Measurements from ENCODE around the gene GASK1B.

Gene GASK1B

DNA sequence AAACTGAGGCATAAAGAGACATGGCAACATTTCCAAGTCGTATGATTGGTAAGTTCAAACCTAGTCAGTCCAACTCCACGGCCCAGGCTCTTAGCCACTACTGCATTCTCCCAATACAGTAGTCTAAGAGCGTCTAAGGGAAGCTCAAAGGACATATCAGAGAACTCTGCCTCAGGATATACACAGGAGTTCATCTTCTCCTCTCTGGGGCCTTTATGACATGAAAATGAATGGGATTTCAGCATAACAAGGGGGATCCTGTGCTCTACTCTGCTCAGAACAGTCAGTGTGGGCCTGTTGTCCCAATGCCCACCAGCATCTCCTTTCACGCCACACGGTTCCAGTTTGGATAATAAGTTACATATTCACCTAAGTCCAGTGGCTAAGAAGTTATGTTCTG is 4.2 kb downstream of the GASK1B start:
- Mint-ChIP-seq H3K9me3 (no peaks in the 10 kb centered on the region), H3K4me3 (no peak overlapping the region), H3K36me3 (no peaks in the 10 kb centered on the region), H3K4me1 (no peaks in the 10 kb centered on the region), H3K27ac (no peak overlapping the region)
- no peak for DNase-seq (ENCODE audit: low spot score in 2 of 2)
- no peak for ATAC-seq

DNA sequence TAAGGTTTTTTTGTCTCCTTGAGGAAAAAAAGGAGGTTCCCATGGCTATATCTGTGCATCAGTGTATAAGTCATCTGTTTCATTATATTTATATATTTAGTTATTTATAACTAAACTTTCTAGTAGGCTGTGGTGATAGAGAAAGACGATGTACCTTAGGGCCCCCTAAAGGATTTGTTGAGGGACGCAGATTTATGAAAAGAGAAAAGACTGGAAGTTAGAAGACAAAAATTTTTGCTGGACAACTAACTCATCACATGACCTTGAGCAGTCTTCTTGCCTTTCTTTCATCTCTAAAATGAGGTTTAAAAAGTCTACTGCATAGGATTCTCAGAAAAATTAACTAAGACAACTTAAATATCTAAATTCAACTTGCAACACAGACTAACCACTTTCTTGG is 6.1 kb downstream of the GASK1B start:
- ATAC-seq (no peak), DNase-seq (ENCODE audit: low spot score in 2 of 2) (no peak)
- H3K27ac Mint-ChIP-seq: no peak overlapping the region
- no peaks in the 10 kb centered on the region for H3K9me3 Mint-ChIP-seq
- H3K4me3 Mint-ChIP-seq: no peak overlapping the region
- H3K36me3 Mint-ChIP-seq: no peaks in the 10 kb centered on the region
- H3K4me1 Mint-ChIP-seq: no peaks in the 10 kb centered on the region

DNA sequence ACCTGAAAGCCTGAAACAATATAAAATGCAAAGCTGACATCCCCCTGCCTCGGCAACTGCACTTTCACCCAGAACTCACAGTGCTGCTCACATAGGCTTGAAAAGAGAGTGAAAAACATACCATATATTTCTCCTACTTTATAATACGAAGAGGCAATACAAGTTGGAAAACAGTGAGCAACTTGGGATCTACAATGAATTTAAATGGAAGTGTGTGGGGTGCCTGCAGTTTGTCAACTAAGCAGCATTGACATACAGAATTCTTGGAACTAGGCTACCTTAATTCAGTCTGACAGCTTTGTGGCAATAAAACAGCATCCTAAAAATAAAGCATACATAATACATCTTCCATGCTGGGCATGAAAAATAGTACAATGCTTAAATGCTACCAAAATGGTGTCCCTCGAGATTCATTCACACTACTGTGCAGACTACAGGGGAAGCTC is 8.0 kb downstream of the GASK1B start:
- Mint-ChIP-seq H3K36me3 (no peaks in the 10 kb centered on the region), H3K4me3 (no peak overlapping the region), H3K4me1 (no peaks in the 10 kb centered on the region), H3K27ac (no peak overlapping the region), H3K9me3 (no peaks in the 10 kb centered on the region)
- no peak for ATAC-seq
- DNase-seq (ENCODE audit: low spot score in 2 of 2): no peak

DNA sequence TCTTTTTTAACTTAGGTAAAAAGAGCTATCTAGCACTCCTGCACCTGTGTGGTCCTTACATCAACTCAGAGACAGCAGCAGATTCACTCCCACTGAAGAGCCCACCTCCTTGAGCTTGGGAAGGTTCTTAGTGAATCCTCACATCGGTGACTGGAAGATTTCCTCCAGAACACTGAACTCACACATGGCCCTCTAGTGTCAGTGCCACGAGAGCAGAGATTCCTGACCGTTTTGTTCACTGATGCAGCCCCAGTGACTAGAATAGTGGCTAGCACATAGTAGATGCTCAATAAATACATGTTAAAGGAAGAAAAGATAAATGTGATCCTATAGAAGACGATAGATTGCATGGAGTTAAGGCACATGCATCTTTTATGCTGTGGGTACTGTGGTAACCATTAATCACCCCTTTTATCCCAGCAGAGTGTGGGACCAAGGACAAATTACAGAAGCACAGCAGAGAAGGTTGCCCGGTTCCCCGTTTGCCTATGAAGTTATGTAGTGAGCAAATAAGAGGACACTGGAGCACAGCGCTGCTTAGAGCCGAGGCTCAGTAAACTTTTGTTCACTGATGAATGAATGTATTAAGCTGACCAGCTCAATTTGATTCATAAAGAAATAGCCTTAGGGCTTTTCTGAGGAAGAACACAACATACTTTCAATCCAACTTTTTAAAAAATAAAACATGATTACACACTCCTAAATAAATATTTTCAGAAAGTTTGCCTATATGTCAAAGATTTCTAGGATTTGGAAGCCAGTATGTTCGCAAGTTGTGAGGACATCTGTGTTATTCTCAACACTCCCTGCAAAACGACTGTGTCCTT is 8.7 kb downstream of the GASK1B start:
- no peaks in the 10 kb centered on the region for H3K4me1 Mint-ChIP-seq
- H3K36me3 Mint-ChIP-seq: no peaks in the 10 kb centered on the region

DNA sequence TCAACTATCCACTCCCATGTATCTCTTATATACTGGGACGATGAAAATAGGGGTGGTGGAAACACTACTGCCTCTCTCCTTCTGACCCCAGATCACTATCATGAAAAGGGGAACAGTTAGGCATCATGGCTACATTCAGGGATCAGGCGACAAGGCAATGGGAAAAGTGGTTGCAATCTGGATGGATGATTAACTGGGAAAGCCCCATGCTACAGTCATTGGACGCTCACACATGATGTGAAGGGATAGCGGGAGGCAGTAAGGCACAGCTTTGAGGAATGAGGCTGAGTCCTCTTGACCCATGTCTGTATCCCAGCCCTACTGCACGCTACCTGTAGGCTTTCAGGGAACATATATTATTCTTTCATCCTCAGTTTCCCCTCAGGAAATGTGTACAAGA is 10.2 kb downstream of the GASK1B start:
- no peak for DNase-seq (ENCODE audit: low spot score in 2 of 2)
- ATAC-seq: no peak
- H3K9me3 Mint-ChIP-seq: no peaks in the 10 kb centered on the region
- H3K4me3 Mint-ChIP-seq: no peak overlapping the region
- H3K4me1 Mint-ChIP-seq: no peaks in the 10 kb centered on the region
- no peak overlapping the region for H3K27ac Mint-ChIP-seq
- H3K36me3 Mint-ChIP-seq: no peaks in the 10 kb centered on the region

More for the DNA sequence above, 8.7 kb downstream of the GASK1B start:
- no peak overlapping the region for H3K4me3 Mint-ChIP-seq
- no peak for DNase-seq (ENCODE audit: low spot score in 2 of 2)
- H3K9me3 Mint-ChIP-seq: no peaks in the 10 kb centered on the region
- no peak for ATAC-seq
- H3K27ac Mint-ChIP-seq: no peak overlapping the region

DNA sequence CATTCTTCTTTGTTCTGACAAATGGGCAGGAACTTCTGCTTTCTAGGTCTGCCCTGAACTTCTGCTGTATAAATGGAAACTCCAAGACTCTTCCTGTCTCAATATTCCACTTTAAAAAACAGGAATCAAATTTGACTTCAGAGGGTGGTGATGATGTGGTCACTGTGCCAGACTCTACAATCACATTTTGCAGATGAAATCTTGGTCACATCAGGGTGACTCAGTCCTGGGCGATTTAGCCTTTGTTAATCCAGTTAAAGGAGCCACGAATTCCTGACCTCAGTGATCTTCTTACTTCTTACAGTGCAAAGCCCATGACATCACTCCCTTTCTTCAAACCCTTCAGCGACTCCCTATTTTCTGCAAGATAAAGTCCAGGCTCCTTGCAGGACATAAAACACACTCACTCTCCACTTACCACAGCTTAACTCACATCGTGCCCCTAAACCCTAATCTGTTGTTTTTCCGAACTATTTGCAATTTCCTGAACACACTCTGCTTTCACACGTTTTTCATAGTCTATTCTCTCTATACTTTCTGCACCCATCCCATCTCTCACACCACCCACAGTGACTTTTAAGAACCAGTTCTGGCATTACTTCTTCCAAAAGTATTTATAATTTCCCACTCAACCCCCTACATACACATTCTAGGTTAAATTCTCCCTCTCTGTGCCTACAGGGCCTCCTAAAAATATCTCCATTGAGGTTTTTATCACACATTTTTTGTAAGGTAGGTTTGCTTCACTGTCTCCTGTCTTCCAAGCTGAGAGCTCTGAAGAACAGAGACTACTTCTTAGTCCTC is 11.1 kb downstream of the GASK1B start:
- H3K27ac Mint-ChIP-seq: no peak overlapping the region
- H3K36me3 Mint-ChIP-seq: no peaks in the 10 kb centered on the region
- DNase-seq (ENCODE audit: low spot score in 2 of 2) (no peak), ATAC-seq (no peak)
- H3K9me3 Mint-ChIP-seq: no peaks in the 10 kb centered on the region
- no peak overlapping the region for H3K4me3 Mint-ChIP-seq
- H3K4me1 Mint-ChIP-seq: no peaks in the 10 kb centered on the region

DNA sequence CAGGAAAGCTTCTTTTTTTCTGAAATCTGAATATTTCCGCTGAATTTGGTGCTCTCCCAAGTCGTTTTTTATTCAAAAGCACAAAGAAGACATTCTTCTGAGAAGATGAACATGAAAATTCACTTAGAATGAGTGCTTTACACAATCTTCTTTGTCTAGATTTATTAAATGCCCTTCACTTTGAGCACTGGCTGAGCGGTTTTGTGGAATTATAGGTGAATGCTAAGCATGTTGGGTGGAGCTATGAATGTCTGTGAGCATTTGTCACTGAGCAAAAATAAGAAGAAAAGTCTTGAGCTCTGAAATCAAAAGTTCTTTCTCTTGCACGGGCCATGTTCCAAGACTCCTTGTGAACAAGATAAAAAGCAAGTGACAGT is 13.1 kb downstream of the GASK1B start:
- Mint-ChIP-seq H3K27ac (no peak overlapping the region), H3K4me1 (no peaks in the 10 kb centered on the region), H3K36me3 (no peaks in the 10 kb centered on the region), H3K9me3 (no peaks in the 10 kb centered on the region), H3K4me3 (no peak overlapping the region)
- ATAC-seq: no peak
- no peak for DNase-seq (ENCODE audit: low spot score in 2 of 2)

DNA sequence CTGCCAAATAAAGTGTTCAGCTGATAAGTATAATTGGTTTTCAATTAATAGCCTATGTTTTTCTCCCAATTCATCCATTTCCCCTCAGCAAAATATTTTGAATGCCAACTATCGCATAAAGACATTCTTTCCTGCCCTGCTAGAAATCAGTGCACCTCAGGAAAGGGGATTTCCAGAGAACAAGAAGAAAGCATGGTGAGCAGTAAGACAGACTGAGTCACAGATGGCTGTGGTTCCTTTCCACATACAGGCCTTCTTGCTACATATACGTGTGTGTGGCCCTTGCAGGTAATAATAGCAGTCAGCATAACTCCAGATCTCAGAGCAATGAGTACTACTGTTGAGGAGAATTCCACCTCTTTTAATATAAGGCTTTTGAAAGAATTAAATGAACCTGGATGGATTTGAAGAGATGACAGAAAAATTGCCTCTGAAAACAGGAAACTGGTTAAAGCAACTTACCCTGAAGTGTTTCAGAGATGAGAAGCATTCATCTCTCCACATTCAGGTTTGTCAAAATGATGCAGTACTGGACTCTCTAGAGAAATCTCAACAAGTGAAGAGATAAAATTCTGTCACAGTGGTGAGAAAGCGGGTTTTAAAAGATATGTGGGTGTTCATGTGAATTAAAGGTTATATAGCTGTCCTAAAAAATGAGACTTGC is 13.6 kb downstream of the GASK1B start:
- no peak overlapping the region for H3K27ac Mint-ChIP-seq
- no peak overlapping the region for H3K4me3 Mint-ChIP-seq
- ATAC-seq: peak; percentile 45
- H3K9me3 Mint-ChIP-seq: no peaks in the 10 kb centered on the region
- H3K36me3 Mint-ChIP-seq: no peaks in the 10 kb centered on the region
- no peak for DNase-seq (ENCODE audit: low spot score in 2 of 2)
- H3K4me1 Mint-ChIP-seq: no peaks in the 10 kb centered on the region

DNA sequence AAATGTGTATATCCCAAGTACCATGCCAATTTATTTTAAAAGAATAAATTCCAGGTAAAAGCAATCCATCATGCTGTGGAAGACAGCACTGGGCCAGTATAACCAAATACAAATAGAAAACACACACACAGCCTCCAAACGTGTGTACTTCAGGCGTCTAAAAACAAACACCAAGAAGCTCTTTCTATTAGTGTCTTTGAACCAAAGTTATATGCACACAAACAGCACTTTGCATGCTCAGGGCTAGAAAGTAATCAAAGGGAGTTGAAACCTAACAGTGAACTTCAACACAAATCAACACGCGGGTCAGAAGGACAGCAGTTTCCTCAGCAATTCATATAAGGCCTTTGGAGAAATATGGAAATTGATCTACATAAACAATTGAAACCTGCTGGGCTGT is 15.4 kb downstream of the GASK1B start:
- H3K27ac Mint-ChIP-seq: no peak overlapping the region
- no peaks in the 10 kb centered on the region for H3K4me1 Mint-ChIP-seq
- H3K36me3 Mint-ChIP-seq: no peaks in the 10 kb centered on the region
- H3K9me3 Mint-ChIP-seq: no peaks in the 10 kb centered on the region
- no peak overlapping the region for H3K4me3 Mint-ChIP-seq
- DNase-seq (ENCODE audit: low spot score in 2 of 2): no peak
- no peak for ATAC-seq

DNA sequence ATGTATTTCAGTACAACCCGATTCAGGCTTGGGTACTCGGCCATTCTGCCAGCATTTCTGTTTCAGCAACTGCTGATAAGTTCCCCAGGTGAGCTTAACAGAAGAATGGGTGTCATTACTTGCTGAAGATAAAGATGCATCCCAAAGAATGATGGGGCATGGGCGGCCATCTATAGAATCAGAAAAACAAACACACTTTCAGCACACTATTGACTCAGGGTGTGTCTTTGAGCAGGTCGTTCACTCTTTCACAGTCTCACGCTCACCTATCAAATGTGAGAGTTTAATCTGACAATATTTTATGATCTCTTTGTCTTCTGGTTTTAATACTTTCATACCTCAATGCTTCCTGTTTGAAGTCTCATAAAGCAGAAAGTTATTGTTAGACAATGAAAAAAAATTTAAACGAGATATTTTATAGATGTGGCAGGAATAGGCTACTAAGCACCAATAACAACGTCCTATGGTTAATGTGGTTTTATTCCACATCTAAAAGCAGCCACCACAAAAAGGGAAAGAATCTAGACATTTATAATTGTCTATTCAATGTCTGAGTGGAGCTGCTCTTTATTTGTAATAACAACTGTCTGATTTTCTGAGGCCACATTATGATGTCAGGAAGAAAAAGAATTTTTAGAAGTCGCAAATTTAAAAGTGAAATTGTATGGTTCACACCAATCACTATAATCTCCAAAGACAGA is 17.0 kb downstream of the GASK1B start:
- Mint-ChIP-seq H3K27ac (no peak overlapping the region), H3K36me3 (no peaks in the 10 kb centered on the region), H3K4me3 (no peak overlapping the region), H3K9me3 (peaks cover 4% of the 10 kb centered on the region), H3K4me1 (no peaks in the 10 kb centered on the region)
- ATAC-seq (no peak), DNase-seq (ENCODE audit: low spot score in 2 of 2) (no peak)

DNA sequence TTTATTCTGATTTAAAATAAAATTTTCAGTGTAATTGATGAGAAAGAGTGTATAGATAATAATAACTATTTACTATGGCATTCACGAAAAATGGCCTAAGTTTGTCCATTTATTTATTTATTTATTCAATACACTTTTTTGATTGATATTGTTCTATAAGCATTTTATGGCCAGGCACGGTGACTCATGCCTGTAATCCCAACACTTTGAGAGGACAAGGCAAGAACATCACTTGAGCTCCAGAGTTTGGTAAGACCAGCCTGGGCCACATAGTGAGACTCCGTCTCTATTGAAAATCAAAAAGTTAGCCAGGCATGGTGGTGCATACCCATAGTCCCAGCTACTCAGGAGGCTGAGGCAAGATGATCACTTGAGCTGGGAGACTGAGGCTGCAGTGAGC is 25.7 kb downstream of the GASK1B start:
- Mint-ChIP-seq H3K4me1 (no peaks in the 10 kb centered on the region), H3K36me3 (no peaks in the 10 kb centered on the region), H3K27ac (no peak overlapping the region), H3K9me3 (peaks cover 4% of the 10 kb centered on the region), H3K4me3 (no peak overlapping the region)
- ATAC-seq (no peak), DNase-seq (ENCODE audit: low spot score in 2 of 2) (no peak)

DNA sequence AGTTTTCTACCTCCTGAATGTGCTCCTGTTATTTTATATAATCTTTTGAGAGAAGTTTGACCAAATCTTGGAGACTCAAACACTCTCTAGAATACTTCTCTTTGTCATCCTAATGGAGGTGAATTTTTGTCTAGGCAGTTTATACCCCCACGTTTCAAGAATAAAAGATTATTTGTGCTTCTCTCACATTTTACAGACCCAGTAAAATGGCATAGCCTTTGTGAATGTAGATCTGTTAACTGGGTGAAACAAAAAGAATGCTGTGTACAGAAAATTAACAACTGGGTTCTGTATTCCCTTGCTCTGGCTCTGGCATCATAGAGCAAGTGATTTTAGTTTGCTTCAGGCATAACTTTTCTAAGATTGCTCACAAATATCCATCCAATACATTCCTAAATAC is 26.1 kb downstream of the GASK1B start:
- no peak for DNase-seq (ENCODE audit: low spot score in 2 of 2)

DNA sequence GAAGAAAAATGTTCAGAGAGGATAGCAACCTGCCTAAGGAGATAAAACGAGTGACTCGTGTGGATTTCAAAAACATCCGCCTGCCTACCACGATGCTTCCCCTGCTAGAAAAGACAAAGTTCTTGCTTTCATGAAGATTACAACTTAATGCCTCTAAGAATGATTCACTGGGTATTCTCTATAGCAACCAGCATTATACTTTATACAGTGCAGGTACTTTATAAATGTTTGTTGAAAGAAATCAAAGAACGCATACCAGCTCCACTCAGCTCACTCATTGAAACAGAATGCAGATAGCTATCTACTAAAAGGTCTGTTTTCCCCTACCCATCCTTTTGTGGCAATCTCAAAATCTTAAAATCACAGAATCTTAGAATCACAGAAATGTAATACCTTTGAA is 33.7 kb downstream of the GASK1B start:
- Mint-ChIP-seq H3K4me1 (no peaks in the 10 kb centered on the region), H3K9me3 (peaks cover 2% of the 10 kb centered on the region), H3K4me3 (no peak overlapping the region), H3K36me3 (no peaks in the 10 kb centered on the region), H3K27ac (no peak overlapping the region)
- DNase-seq (ENCODE audit: low spot score in 2 of 2) (no peak), ATAC-seq (no peak)

More for the DNA sequence above, 26.1 kb downstream of the GASK1B start:
- Mint-ChIP-seq H3K9me3 (peaks cover 2% of the 10 kb centered on the region), H3K36me3 (no peaks in the 10 kb centered on the region), H3K4me1 (no peaks in the 10 kb centered on the region), H3K27ac (no peak overlapping the region), H3K4me3 (no peak overlapping the region)
- ATAC-seq: no peak

DNA sequence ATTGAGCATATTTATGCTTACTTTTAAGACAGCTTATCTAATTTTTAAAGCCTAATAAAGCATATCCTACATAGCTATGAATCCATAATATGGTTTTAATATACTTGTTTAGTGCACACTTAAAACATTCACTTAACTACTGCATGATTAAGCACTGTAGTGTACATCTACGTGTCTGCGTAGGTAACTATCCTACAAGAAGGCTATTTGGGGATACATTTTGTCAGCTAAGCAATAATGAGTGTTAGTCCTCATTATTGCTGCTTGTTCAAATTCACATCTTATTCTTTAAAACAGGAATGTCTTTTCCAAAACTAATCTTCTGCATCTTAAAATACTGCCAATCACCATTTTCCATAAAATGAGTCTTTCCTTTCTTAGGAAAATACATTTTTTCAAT is 38.6 kb downstream of the GASK1B start:
- no peak overlapping the region for H3K4me3 Mint-ChIP-seq
- peaks cover 6% of the 10 kb centered on the region for H3K9me3 Mint-ChIP-seq
- ATAC-seq (no peak), DNase-seq (ENCODE audit: low spot score in 2 of 2) (no peak)
- no peaks in the 10 kb centered on the region for H3K36me3 Mint-ChIP-seq
- H3K4me1 Mint-ChIP-seq: no peaks in the 10 kb centered on the region
- H3K27ac Mint-ChIP-seq: no peak overlapping the region

DNA sequence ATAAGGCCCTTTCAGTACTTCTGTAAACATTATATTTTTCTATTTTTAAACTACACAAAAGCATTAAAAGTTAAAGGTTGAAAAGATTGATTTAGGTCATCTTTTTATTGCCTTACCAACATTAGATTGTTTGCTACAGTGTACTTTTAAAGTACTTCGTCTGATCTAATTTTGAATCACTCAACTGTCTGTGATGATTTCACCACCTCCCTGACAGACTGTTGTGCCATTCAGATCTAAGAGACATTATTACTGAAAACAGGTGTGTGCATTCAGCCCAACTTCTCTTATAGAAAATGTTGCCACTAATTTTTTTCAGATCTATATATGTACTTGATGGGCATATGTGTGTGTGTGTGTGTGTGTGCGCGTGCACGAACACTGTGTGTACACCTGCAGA is 39.3 kb downstream of the GASK1B start:
- Mint-ChIP-seq H3K27ac (no peak overlapping the region), H3K9me3 (peaks cover 6% of the 10 kb centered on the region), H3K36me3 (no peaks in the 10 kb centered on the region)

More for the DNA sequence above, 39.3 kb downstream of the GASK1B start:
- H3K4me1 Mint-ChIP-seq: no peaks in the 10 kb centered on the region
- no peak overlapping the region for H3K4me3 Mint-ChIP-seq
- no peak for DNase-seq (ENCODE audit: low spot score in 2 of 2)
- no peak for ATAC-seq

All from stimulated activated effector memory CD8-positive, alpha-beta T cell treated with anti-CD3 and anti-CD28 coated beads, Interleukin-12 subunit alpha, Interleukin-12 subunit beta, amount 100 ng/mL, for 72 hours (primary cell).